HG02938 (cell line): ENCODE data around the gene PAX3.

Experiments used
- ATAC-seq: cut with Tn5 transposase; IDR thresholded peaks from one replicate; pipeline ENCODE4 v1.9.1; 2021; ENCODE audit warnings: mild to moderate bottlenecking, moderate library complexity; ENCODE audit not compliant: unreplicated experiment

Gene PAX3

GRCh38 chr2:222271854-222272253, 26.9 kb downstream of the PAX3 start:
- no peak for ATAC-seq

DNA sequence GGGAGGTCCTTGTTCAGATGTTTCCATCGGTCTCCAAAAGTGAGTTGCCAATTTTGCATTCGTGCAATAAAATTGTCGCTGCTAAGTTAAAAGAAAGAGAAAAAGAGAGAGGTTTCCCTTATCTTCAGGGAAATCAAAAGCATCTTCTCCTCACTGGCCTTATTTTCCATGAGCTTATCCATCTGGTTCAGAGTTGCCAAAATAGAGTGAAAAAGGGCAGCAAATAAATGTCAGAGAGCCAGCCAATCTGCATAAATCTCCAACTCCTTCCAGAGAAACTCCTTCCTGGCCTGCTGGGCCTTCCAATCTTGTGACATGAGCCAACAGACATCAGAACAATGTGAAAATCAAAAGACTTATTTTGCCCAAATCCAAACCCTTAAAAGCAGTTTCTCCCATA, 28.4 kb downstream of the PAX3 start:
- ATAC-seq: no peak

DNA sequence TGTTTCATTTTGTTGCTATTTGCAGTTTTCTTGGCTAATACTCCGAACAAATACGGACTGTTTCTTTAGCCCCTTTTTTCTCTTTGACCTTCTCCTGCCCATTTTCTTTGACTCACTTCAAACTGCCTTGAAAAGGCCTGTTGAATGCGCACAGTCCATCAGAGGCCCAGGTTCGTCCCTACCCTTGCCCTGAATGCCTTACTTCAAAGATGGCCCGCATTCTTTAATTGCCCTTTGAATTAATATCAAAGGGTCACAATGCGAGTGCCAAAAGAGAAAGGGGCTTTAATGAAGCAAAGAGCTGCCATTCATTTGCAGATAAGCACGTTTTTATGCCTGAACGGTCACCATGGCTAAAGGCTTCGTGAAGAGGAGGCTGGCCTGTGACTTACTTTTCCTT, 29.7 kb downstream of the PAX3 start:
- no peak for ATAC-seq

DNA sequence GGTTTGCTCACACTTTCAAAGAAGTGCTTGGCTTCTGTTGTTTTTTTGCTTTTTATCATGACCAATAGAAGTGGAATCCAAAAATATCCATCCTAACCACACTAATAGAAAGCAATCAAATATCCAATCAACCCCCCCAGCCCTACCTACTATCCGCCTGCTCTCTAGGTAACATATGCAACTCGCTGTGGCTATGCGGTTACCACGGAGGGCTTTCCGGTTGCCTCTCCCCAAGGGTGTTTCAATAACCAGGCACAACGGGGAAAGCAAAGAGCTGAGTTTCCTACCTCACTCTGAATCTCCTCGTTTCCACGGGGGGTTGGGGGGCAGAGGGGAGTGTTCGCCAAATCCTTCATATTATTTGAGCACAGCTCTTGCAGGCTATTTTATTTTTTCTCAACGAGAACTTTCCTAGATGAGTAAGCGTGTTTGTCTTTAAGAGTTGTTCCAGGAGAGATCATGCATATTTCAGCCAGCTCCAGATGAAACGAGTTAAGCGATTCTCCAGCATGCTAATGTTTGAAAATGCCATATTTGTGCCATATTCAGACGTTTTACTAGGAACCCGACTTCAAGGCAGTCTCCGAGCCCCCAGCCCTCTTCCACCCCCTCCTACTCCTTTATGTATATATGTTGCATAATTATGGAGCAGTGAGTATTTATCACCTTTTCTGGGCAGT, 30.3 kb downstream of the PAX3 start:
- ATAC-seq: no peak

- no peak for ATAC-seq
Observed at GRCh38 chr2:222264791-222265320, 33.9 kb downstream of the PAX3 start.

GRCh38 chr2:222261504-222261903, 37.3 kb downstream of the PAX3 start:
- ATAC-seq: no peak

DNA sequence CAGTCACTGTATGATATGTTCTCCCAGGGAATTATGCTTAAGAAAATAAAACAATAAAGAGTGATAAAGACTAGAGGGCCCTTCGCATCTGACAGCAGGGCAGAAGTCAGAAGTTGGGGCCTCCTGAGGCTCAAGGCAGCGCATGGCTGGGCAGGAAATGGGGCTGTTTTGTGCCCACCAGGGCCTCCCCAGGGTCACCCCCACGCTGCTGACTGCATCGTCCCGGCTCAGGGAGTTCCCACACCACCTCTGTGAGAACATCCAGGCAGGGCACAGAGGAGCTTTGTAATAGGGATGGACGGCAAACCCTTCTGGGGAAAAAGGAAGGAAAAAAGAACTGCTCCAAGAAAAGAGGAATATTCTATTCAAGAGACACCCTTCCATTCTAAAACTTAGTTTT, 41.2 kb downstream of the PAX3 start:
- ATAC-seq: no peak

- ATAC-seq: no peak
Observed at GRCh38 chr2:222256250-222256649, 42.5 kb downstream of the PAX3 start.

- no peak for ATAC-seq
Observed at GRCh38 chr2:222255090-222255489, 43.7 kb downstream of the PAX3 start.

DNA sequence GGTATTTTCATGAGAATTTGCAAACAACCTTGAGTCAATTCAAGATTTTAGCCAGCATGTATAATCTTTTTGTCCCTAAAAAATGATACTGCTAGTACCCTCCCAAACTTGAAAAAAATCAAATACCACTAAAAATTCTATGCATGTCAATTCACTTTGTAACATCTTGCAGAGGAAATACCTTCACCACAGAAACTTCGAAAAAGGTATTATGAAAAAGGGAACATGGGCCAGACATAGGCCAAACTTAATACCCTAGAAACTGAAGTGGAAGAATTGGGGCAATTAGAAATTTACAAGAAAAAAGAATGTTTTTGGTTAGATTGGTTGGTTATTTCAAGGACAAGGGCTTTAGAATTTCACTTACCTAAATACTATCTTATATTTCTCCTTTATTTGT, 48.5 kb downstream of the PAX3 start:
- ATAC-seq: no peak

DNA sequence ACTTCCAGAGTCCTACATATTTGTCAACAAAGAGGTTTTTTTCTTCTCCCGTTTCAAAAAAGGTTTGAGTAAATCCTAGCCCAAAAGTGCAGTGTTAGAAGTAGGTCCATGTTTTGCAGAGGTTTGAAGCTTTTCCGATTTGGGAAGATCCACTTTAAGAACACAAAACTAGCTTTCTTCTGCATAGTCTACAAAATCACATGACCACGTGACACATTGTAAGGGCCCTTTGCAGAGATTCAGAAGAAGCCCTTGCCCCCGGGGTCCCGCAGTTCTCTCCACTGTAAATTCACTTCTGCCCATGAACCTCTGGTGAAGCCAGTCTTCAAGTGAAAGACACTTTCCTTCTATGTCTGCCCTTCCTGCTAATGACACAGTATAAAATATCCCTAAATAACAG, 49.4 kb downstream of the PAX3 start:
- no peak for ATAC-seq

GRCh38 chr2:222248818-222249217, 50.0 kb downstream of the PAX3 start:
- no peak for ATAC-seq

DNA sequence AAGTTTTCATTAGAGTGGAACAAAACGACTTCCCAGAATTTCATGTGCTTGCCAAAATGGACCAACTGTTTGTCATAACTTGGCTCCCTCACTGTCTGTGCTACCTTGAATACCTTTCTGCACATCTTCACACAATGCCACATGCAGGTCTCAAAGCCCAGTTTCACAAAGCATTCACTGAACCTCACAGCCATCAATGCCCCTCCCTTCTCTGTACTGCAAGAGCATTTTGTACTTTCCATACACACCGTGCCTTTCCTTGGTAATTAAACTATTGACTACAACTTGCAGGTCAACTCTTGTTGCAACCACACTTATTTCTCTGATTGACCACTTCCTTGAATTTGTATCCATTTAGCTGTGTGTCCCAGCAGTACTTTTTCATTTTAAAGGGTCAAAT, 50.5 kb downstream of the PAX3 start:
- ATAC-seq: no peak

- peak; percentile 93 for ATAC-seq
Observed at GRCh38 chr2:222242532-222242931, 56.3 kb downstream of the PAX3 start.

GRCh38 chr2:222241128-222241870, 57.5 kb downstream of the PAX3 start:
- no peak for ATAC-seq

GRCh38 chr2:222240676-222241049, 58.1 kb downstream of the PAX3 start:
- ATAC-seq: no peak

- no peak for ATAC-seq
Observed at GRCh38 chr2:222239945-222240675, 58.7 kb downstream of the PAX3 start.

- no peak for ATAC-seq
Observed at GRCh38 chr2:222239091-222239490, 59.7 kb downstream of the PAX3 start.

GRCh38 chr2:222238072-222238471, 60.7 kb downstream of the PAX3 start:
- ATAC-seq: no peak

- no peak for ATAC-seq
Observed at GRCh38 chr2:222232839-222233238, 66.0 kb downstream of the PAX3 start.

GRCh38 chr2:222232372-222232771, 66.4 kb downstream of the PAX3 start:
- no peak for ATAC-seq

GRCh38 chr2:222228054-222228453, 70.7 kb downstream of the PAX3 start:
- no peak for ATAC-seq
